AG09309 (cell line): Measurements from ENCODE around the gene C1orf141.

Experiments
- DNase-seq: peaks from one replicate; pipeline ENCODE4 v3.0.0-alpha.2; 2010; ENCODE audit warnings: low read depth
- H3K4me3 ChIP-seq: 2 replicates; pipeline ENCODE4 v1.5.1; 2011; ENCODE audit warnings: mild to moderate bottlenecking, low read depth, low read length, moderate library complexity; ENCODE audit not compliant: control insufficient read depth
- CTCF ChIP-seq: IDR thresholded peaks from 2 replicates; pipeline ENCODE4 v1.5.1; 2011; ENCODE audit warnings: mild to moderate bottlenecking, low read depth, low read length, inconsistent platforms; ENCODE audit not compliant: insufficient read depth, control insufficient read depth; ENCODE audit errors: missing control alignments

The C1orf141 gene

DNA sequence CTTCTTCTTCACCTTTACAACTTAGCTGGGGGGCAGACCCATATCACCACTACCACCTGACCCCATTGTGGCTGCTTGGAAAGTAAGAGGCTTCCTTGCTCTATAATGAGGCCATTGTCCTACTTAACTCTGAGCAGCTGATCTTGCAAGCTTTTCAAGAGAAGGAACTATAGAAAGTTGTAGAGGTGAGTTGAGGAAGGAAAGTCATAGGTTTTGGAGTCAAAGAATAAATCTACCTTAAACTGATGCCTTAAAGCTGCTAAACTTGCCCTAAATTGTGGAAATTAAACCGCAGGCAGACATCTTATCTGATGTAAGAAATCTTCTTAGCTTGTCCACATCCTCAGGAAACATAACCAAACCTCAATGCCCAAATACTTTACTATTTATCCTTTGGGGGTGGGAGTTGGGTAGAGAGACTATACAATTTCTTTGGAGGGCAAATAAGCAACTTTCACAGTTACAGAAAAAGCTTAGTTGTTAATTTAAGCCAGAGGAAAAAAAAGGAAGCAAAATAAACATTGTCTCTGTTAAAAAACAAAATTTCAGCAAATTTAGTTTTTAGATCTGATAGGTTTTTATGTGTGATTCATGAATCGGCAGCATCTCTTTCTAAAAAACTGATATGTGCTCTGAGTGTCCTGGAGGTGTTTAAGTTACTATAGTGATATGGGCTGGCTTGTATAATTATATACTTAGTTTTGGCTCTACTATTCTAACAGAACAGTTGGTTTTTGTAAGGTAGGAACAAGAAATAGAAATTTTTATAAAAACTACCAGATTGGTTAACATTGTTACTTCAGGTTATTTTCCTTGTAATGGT is 36.2 kb upstream of the C1orf141 start:
- no peak for DNase-seq
- no peak overlapping the region for H3K4me3 ChIP-seq
- TF ChIP-seq CTCF, result no peak

- no peak for DNase-seq
- TF ChIP-seq CTCF, result no peak
- H3K4me3 ChIP-seq, result no peak overlapping the region
Measured at GRCh38 chr1:67169932-67170331, 35.2 kb upstream of the C1orf141 start.

DNA sequence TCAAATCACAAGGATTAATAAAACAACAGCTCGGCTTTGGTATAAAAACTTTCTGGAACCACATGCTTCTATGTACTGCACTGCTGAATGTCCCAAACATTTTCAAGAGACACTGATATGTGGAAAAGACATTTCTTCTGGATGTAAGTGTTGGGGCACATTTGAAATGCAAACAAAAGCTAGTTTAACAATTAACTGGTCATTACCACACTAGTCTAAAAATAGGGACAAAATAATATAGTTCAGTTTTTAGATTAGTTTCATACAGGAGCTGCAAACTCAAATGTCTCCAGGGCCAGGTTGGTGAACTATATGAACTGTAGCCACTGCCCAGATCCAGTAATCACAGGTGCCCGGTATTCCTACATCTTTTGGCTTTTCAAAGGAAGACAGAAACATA is 34.7 kb upstream of the C1orf141 start:
- TF ChIP-seq CTCF, result no peak
- no peak overlapping the region for H3K4me3 ChIP-seq
- DNase-seq, result no peak

DNA sequence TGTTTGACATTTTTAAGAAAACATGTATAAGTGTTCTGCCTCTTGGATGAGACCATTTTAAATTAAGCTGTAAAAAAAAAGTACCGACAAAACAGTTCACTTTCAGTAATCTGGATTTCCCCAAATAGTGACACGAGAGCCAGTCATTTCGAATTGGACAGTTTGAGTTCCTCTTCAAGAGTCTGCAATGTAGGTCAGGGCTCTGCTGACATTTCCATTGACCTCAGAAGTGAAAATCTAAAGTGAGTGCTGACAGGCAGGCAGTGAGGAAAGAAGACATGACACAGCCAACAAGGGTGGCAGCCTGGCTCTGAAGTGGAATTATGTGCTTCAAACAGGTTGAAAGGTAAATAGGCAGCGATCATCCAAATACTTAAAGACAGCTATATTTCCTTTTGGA is 31.4 kb upstream of the C1orf141 start, which contains the start of gene IL23R:
IL23R (plus strand) TSS at position 259 of the 400 bp plus-strand sequence. CDS start 1,667 bp downstream, outside the sequence.
- no peak for DNase-seq
- no peak for TF ChIP-seq CTCF
- no peak within 1 kb of the TSS for H3K4me3 ChIP-seq

DNA sequence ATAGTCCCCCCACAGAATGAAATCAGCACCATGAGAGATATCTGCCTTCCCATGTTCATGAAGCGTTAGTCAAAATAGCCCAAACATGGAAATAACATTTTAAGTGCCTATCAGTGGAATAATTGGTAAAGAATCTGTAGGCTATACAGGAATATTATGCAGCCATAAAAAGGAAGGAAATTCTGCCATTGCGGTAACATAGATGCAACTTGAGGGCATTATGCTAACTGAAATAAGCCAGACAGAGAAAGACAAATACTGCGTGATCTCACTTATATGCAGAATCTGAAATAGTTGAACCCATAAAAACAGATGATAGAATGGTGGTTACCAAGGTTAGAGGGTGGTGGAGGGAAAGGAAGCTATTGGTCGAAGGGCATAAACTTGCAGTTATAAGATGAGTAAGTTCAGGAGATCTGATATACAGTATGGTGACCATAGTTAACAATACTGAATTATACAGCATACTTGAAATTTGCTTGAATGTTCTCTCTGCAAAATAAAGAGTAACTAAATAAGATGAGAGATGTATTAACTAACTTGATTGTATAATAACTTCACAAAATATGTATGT is 30.8 kb upstream of the C1orf141 start:
- no peak for DNase-seq
- no peak overlapping the region for H3K4me3 ChIP-seq
- TF ChIP-seq CTCF, result no peak

DNA sequence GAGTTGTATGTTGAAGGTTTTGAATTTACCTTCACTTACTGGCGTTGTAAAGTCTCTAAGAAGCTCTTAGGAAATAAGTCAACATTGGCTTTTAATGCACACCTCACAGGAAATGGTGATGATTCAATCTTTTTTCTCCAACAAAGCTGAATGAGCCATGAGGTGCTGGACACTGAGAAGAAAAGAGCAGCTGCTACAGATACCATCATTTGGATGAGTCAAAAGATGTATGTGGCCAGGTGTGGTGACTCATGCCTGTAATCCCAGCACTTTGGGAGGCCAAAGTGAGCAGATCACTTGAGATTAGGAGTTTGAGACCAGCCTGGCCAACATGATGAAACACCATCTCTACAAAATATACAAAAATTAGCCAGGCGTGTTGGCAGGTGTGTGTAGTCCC is 28.2 kb upstream of the C1orf141 start:
- no peak for TF ChIP-seq CTCF
- no peak for DNase-seq
- H3K4me3 ChIP-seq, result no peak overlapping the region
